ENCODE measurements around the gene FAM174C.

The FAM174C gene

GRCh38 chr19:1295169-1296012, 20.1 kb downstream of the FAM174C start:
- TF ChIP-seq EZH2phosphoT487 (IDR thresholded peaks at IDR 0.05; ENCODE audit: borderline replicate concordance) (no peak), CTCF (conservative IDR thresholded peaks at IDR 0.05; ENCODE audit: low read length) (no peak)
- H3K4me2 ChIP-seq (ENCODE audit: low read depth, low read length, poor library complexity, severe bottlenecking) = no peak overlapping the region
- H3K4me3 ChIP-seq (ENCODE audit: low read length, poor library complexity, severe bottlenecking) = no peak overlapping the region
- no peaks in the 10 kb centered on the region for H3F3A ChIP-seq (ENCODE audit: low read depth)
- H3K9me2 ChIP-seq (replicated peaks; ENCODE audit: low read depth, low read length) = no peaks in the 10 kb centered on the region
- no peaks in the 10 kb centered on the region for H3K36me3 ChIP-seq (ENCODE audit: insufficient read depth, low read length)
- H3K79me2 ChIP-seq (ENCODE audit: insufficient read depth, low read length) = no peaks in the 10 kb centered on the region
- no peaks in the 10 kb centered on the region for H3K27me3 ChIP-seq (ENCODE audit: insufficient read depth, low read length, poor library complexity, severe bottlenecking)
- H3K4me1 ChIP-seq (ENCODE audit: insufficient read depth, low read length, poor library complexity, severe bottlenecking) = no peaks in the 10 kb centered on the region
- H2AFZ ChIP-seq (ENCODE audit: low read length) = no peak overlapping the region
- H3K9me3 ChIP-seq (ENCODE audit: insufficient read depth, low read depth, low read length) = no peaks in the 10 kb centered on the region
- no peak overlapping the region for H3K9ac ChIP-seq (ENCODE audit: low read depth, low read length, poor library complexity, severe bottlenecking)
- H4K20me1 ChIP-seq (ENCODE audit: insufficient read depth, low read length, poor library complexity, severe bottlenecking) = no peaks in the 10 kb centered on the region

- no peaks in the 10 kb centered on the region for H3K9me3 ChIP-seq (ENCODE audit: insufficient read depth, low read depth, low read length)
- H3K4me3 ChIP-seq (ENCODE audit: low read length, poor library complexity, severe bottlenecking) = no peak overlapping the region
- H3K4me1 ChIP-seq (ENCODE audit: insufficient read depth, low read length, poor library complexity, severe bottlenecking) = no peaks in the 10 kb centered on the region
- no peak for TF ChIP-seq CTCF (conservative IDR thresholded peaks at IDR 0.05; ENCODE audit: low read length)
- TF ChIP-seq EZH2phosphoT487 (IDR thresholded peaks at IDR 0.05; ENCODE audit: borderline replicate concordance) = no peak
- no peaks in the 10 kb centered on the region for H3K27me3 ChIP-seq (ENCODE audit: insufficient read depth, low read length, poor library complexity, severe bottlenecking)
- H3K4me2 ChIP-seq (ENCODE audit: low read depth, low read length, poor library complexity, severe bottlenecking) = no peak overlapping the region
- H3K79me2 ChIP-seq (ENCODE audit: insufficient read depth, low read length) = no peaks in the 10 kb centered on the region
- H3K9ac ChIP-seq (ENCODE audit: low read depth, low read length, poor library complexity, severe bottlenecking) = no peak overlapping the region
- no peak overlapping the region for H2AFZ ChIP-seq (ENCODE audit: low read length)
- H4K20me1 ChIP-seq (ENCODE audit: insufficient read depth, low read length, poor library complexity, severe bottlenecking) = no peaks in the 10 kb centered on the region
- no peaks in the 10 kb centered on the region for H3K9me2 ChIP-seq (replicated peaks; ENCODE audit: low read depth, low read length)
- H3K36me3 ChIP-seq (ENCODE audit: insufficient read depth, low read length) = no peaks in the 10 kb centered on the region
- H3F3A ChIP-seq (ENCODE audit: low read depth) = no peaks in the 10 kb centered on the region
Measured at GRCh38 chr19:1296078-1296477, 20.7 kb downstream of the FAM174C start.

- Histone ChIP-seq H3K9me3 (ENCODE audit: insufficient read depth, low read depth, low read length) (no peaks in the 10 kb centered on the region), H2AFZ (ENCODE audit: low read length) (no peak overlapping the region), H3K4me3 (ENCODE audit: low read length, poor library complexity, severe bottlenecking) (no peak overlapping the region), H4K20me1 (ENCODE audit: insufficient read depth, low read length, poor library complexity, severe bottlenecking) (no peaks in the 10 kb centered on the region), H3K36me3 (ENCODE audit: insufficient read depth, low read length) (no peaks in the 10 kb centered on the region), H3K4me2 (ENCODE audit: low read depth, low read length, poor library complexity, severe bottlenecking) (no peak overlapping the region), H3K4me1 (ENCODE audit: insufficient read depth, low read length, poor library complexity, severe bottlenecking) (no peaks in the 10 kb centered on the region), H3F3A (ENCODE audit: low read depth) (no peaks in the 10 kb centered on the region), H3K79me2 (ENCODE audit: insufficient read depth, low read length) (no peaks in the 10 kb centered on the region), H3K27me3 (ENCODE audit: insufficient read depth, low read length, poor library complexity, severe bottlenecking) (no peaks in the 10 kb centered on the region), H3K9me2 (replicated peaks; ENCODE audit: low read depth, low read length) (no peaks in the 10 kb centered on the region), H3K9ac (ENCODE audit: low read depth, low read length, poor library complexity, severe bottlenecking) (no peak overlapping the region)
- TF ChIP-seq CTCF (conservative IDR thresholded peaks at IDR 0.05; ENCODE audit: low read length) (no peak), EZH2phosphoT487 (IDR thresholded peaks at IDR 0.05; ENCODE audit: borderline replicate concordance) (no peak)
Measured at GRCh38 chr19:1296575-1297271, 21.4 kb downstream of the FAM174C start.

Measured in Loucy (cell line).